HG02981 (cell line): ENCODE results near the gene LBX1.

ENCODE experiments used
- ATAC-seq: cut with Tn5 transposase; IDR thresholded peaks from one replicate; pipeline ENCODE4 v1.9.1; 2021; ENCODE audit warnings: mild to moderate bottlenecking, moderate library complexity; ENCODE audit not compliant: unreplicated experiment

LBX1 gene

DNA sequence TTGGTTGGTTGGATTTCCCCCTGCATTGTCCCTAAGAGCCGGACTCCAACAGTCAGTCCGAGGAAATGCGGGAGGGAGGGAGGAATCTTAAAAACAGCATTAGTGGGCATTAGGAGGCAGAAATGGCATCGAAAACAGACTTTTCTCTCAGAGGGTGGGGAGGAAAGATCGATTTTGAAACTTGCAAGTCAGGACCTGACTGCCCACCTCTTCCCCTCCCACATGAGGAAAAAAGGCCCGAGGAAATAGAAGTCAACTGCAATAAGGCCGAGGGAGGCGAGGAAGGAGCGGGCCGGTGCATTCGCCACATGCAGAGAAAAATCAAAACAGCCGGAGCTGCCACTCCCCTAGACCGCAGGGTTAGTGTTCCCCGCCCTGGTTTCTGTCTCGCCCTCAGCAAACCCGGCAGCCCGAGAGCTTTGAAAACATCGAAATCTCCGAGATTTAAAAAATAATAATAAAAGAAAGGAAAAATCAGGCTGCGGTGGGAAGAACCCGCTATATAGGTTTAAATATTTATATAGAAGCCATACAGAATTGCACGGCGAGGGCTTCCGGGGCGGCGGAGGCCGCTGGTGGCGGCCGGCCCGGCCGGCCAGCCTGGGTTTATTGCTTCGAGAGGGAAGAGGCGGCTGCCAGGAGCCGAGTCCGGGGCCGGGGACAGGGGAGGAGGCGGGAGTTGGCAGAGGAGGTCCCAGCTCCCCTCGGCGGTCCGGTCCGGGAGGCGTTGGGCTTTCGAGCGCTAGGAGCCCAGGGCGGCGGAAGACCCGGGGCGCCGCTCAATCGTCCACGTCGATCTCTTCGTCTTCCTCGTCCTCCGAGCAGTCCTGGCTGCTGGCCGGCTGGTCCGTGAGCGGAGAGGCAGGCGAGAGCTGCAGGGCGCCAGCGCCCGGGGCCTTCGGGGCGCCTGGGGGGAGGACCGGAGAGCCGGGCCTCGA, 2.5 kb downstream of the LBX1 start:
- no peak for ATAC-seq

- ATAC-seq: no peak
Observed at GRCh38 chr10:101225846-101226421, 3.3 kb downstream of the LBX1 start.

DNA sequence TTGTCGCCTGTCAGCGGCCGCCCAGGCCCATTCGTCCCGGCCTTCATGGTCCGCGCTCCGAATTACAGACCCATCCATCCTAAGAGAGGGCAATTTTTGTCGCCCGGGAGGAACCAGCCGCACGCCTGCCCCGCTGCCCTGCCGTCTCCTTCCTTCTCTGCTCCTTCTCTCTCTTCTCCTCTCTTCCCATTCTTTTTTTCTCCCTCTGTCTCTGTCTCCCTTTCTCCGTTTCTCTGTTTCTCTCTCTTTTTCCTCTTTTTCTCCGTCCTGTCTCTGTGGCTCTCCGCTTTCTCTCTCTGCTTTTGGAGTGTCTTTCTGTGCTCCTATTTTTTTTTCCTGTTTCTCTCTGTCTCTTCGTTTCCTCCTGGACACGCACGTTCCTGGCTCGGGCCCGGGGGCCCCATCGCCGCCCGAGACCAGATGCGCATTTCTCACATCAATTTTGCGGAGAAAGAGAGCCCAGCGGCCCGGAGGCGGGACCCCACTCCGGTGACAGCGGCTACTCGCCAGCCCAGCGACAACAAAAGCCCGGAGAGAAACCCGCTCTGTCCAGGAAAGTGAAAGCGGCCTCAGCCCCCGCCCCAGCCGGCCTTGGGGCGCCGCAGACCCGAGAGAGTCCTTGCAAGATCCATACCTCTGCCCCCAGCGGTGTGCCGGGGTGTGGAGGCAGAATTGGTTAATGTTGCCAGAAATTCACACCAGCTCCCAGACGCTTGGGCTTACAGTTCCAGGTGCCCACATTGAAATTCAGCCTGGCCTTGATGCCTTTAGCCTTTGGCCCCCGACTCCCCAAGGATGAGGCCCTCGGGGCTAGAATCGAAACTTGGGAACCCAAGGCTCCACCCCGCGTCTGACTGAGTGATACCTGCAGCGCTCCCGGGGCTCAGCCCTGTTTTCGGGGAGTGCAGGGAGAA, 4.1 kb downstream of the LBX1 start:
- no peak for ATAC-seq

- ATAC-seq: no peak
Observed at GRCh38 chr10:101224060-101224909, 5.0 kb downstream of the LBX1 start.

- ATAC-seq: no peak
Observed at GRCh38 chr10:101223274-101224059, 5.8 kb downstream of the LBX1 start.

DNA sequence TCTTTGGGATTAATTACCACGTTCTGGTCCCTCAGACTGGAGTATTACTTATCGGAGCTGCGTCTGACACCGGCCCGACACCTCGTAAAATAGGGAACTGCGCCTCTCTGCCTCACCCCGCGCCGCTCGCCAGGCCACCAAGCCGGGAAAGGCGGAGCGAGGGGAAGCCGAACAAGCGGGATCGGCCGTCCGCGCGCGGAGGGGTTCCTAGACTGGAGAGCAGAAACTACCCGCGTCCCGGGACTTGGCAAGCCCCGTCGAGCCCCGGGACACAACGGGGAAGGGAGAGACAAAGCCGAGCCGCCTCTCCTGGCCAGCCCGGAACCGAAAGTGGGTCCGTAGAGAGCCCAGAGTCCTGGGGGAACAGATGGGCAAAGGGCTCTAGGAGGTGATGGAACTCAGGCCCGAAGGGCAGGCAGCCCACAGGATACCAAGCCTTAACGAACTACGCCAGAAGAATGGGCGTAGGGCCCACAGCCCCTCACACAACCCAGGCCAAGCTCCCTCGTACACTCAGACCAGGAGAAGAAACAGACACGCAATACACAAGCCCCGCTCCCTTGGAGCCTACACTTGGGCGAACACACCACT, 6.5 kb downstream of the LBX1 start:
- ATAC-seq: no peak

DNA sequence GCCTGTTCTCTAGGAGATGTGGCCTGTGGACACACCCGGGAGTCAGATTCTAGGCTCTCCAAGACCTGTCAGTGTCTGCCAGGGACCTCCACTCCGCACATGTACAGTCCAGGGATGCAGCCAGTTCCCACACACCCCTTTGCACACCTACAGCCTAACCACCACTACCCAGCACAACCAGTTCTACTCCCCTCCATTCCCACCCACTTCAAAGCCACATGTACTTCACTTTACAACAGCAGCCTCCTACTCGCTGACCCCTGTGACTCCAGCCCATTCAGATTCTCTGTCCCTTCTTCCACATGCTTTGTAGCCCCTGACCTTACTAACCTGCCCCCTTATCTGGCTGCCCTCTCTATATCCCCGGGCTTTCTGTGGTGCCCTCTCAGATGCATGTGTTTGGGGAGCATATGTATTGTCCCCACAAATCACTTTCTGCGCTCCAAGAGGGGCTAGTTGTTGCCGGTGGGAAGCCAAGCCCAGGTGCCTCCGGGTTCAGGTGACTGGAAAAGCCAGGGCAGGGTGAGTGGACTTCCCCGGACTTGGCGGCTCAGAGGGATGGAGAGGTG, 7.2 kb downstream of the LBX1 start:
- ATAC-seq: no peak

DNA sequence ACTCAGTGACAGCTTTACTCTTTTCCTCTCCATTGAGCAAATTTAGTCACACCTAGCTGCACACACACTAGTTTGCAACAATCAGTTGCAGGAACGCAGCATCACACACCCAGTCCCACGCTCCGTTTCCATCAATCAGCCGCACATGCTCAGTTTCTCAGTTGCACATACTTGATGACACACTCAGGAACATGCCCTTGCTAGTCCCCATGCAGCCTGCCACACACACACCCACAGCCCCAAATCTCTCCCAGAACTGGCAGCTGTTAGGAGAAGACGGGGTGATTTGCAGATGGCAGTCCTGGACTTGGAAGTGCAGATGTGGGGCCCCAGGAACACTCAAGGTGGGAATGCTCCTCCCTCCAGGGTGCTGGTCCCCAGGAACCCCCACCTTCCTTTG, 7.7 kb downstream of the LBX1 start:
- no peak for ATAC-seq

DNA sequence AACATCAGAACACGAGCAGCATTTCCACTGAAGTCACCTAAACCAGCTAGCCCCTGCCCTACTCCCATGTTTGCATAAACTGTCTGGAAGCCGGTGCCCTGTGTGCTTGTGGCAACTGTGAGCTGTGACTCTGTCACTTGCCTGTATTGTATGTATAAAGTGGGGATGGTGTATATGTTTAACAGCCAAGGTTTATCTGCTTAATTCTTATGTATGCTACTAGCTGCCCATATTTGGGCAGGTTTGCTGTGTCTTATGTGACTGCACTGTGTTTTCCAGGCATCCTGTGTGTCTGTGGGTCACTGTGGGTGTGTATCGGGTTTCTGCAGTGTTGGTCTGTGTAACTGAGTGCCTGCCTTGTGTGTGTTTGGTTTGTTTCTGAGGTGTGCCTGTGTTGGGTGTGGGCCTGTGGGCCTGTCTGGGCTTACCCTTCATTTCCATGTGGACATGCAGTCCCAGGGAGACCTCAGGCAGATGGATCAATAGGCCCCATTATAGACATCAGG, 9.3 kb downstream of the LBX1 start:
- no peak for ATAC-seq

DNA sequence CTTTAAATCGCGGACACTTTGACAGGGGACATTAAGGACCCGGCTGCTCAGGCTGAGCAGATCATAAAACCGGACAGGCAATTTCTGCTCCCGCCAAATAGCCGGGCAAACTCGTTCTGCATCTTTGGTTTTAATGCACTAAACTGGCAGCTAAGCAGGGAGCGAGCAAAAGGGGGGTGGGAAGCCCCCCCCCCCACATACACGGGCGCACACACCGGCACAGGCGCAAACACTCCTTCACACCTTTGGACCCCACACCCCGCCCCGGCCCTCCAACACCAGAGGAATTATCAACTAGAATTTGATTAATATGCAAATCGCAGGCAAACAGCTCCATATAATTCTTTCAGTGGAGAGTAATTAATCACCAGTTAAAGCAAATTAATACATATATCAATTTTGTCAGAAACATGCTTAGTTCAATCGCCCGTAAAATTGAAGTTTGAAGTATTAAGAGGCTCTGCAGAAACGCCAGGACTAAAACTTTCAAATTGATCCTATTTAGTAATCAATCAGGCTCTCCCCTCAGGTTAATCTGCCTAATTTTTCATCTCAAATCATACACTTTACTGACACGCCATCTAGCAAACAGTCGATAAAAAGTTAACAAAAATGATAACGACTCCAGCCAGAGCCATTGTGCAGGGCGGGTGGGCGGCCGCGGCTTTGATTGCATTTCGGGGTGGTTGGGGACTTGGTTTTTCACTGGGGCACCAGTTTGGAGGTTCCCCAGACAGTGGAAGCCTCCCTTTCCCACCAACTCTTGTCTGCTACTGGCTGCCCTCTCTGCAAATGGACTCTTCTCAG, 9.9 kb downstream of the LBX1 start:
- ATAC-seq: no peak

- ATAC-seq: no peak
Observed at GRCh38 chr10:101218351-101219138, 10.7 kb downstream of the LBX1 start.

DNA sequence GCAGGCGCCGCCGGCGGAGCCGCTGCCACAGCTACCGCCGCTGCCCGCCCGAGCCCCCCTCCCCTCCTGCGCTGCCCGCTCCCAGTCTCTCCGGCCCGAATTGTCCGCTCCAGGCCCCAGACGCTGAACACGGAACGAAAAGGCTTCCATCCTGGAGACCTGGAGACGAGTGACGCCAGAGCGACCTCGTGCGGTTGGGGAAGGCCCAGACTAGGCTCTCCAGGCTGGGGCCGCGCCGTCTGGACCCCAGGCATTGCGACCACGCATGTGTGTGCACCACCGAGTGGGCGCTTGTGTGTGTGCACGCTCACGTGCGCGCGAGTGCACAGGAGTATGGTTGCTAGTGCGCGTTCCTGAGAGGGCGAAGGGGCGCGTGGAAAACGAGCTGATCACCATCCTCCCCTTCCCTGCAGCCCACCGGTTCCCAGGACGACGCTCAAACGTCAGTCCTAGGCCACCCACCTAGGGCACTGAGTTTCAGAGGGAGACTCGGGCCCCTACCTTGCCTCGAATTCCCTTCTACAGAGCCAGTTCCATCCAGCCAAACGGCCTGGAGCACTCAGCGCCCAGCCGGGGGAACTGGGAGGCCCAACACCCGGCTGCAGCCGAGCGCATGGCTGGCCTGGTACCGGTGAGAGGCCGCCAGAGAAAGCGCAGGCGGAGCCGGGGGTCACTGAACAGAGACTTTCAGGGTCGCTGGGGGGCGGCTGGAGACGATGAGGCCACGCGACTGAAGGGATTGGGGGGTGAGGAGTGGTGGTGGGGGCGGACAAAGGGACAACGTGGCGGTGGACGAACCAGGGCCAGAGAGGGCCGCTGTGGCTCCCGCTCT, 11.6 kb downstream of the LBX1 start:
- ATAC-seq: no peak

DNA sequence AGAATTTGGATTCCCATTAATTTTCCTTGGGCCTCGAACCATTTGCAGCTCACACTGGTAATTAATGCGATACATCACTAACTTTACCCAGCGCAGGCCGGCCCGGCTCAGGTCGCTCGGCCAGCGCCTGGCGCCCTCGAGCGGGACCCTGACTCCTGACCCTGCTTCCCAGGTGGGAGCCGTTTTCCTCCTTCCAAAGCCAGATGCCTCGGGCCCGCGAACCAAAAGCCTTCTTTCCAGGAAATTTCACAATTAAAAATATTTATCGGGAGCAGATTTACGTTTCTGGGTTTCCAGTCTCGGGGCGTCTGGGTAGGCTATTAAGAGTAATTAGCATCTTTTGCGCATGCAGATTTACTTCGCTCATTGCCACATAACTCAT, 12.2 kb downstream of the LBX1 start:
- no peak for ATAC-seq

DNA sequence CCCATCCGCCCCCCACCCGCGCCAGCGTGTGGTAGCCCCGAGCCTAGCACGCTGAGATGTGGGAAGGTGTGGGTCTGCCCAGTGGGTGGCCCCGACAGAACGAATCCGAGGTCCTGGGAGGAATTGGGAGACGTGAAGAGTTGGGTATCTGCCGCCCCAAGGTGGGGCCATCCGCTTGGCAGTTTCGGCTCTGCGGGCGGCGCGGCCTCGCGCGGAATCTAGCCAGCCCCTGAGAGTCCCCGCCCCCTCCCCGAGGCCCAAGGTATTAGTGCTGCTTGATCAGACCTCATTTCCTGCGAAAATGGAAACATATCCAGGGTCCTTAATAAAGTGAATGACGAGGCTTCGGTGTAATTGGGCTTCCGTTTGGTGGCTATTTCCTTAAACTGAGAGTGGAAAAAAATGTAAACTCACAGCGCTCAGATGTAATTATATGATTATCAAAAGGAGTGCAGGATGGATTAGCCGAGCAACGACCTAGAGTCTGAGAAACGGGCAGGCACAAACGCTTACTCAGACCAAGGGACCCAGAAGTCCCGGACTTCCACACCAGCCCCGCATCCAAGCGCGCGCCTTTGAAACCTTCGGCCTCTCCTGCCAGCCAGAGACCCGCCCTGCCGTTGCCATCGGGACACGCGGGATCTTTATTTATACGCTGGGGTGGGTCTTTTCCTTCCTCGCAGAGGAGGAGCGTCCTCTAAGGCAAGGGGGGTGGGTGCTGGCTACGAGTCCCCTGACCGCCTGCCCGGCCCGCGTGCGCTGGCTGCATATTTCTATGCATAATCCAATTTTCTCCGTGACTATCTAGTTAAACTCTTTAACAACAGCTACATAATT, 12.8 kb downstream of the LBX1 start:
- no peak for ATAC-seq

DNA sequence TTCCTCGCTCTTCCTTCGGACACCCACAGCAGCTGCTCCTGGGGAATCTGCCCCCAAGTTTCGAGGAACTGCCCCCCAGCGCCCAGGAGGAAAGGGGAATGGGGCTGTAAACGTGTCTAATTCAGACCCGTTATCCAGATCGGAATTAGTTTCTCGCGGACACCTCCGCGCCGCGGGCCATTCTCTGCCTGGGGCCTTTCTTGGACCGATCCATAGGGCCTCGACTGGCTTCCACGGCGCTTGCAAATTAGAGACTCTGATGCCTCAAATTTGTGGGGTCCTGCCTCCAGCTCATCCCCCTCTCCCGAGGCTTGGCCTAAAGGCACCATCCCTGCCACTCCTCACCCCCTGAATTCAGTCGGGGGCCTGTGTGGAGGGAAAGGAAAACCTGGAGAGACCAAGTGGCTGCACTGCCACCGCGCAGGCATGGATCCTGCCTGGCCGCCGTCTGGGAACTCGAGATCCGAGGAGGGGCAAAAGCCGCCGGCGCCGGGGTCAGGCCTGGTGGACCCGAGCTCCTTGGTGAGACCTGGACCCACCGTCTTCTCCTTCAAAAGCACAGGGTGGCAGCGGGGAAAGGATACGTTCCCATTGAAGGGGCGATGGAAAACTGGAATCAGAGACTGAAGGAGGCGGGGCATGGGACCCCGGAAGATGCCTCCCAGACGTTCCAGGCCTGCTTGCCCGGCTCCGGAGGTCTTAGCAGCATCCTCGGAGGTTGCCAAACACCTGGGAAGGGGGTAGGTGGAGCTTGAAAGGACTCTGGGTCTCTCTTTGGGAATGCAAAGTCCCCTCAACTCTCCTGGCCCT, 13.7 kb downstream of the LBX1 start:
- no peak for ATAC-seq
